Osteoblast (primary cell): ENCODE measurements around the gene OAT. TPM values are rescaled to one million over a fixed set of nuclear protein-coding genes. Genes with fewer than 3 reads are reported as not detected.

Experiments
- DNase-seq: peaks from one replicate; pipeline ENCODE4 v3.0.0; 2011; ENCODE audit warnings: low spot score, mixed read lengths; ENCODE audit not compliant: insufficient read length; ENCODE audit errors: missing footprints
- H2AFZ ChIP-seq: 2 replicates; pipeline ENCODE4 v1.6.0; 2011; ENCODE audit warnings: mild to moderate bottlenecking, low read length
- H3K27ac ChIP-seq: 2 replicates; pipeline ENCODE4 v1.5.1; 2011; ENCODE audit warnings: mild to moderate bottlenecking, low read depth, low read length, moderate library complexity
- H3K27me3 ChIP-seq: 2 replicates; pipeline ENCODE4 v1.6.0; 2012; ENCODE audit warnings: mild to moderate bottlenecking, control low read depth, inconsistent platforms, low read length, moderate library complexity; ENCODE audit not compliant: insufficient read depth
- H3K36me3 ChIP-seq: 2 replicates; pipeline ENCODE4 v1.5.1; 2011; ENCODE audit warnings: mild to moderate bottlenecking, low read length, control low read depth, moderate library complexity; ENCODE audit not compliant: insufficient read depth
- H3K4me1 ChIP-seq: 2 replicates; pipeline ENCODE4 v1.5.1; 2011; ENCODE audit warnings: mild to moderate bottlenecking, low read length, control low read depth, moderate library complexity; ENCODE audit not compliant: insufficient read depth
- H3K4me2 ChIP-seq: 2 replicates; pipeline ENCODE4 v1.6.0; 2011; ENCODE audit warnings: mild to moderate bottlenecking, low read length; ENCODE audit not compliant: insufficient read depth
- H3K4me3 ChIP-seq: fragments of 200-600 bp; sonication (generic); 3 replicates; pipeline ENCODE4 v1.5.1; 2012; ENCODE audit warnings: mild to moderate bottlenecking, low read length, inconsistent platforms; ENCODE audit not compliant: insufficient read depth
- H3K79me2 ChIP-seq: 2 replicates; pipeline ENCODE4 v1.6.0; 2012; ENCODE audit warnings: mild to moderate bottlenecking, low read length, control low read depth, inconsistent platforms; ENCODE audit not compliant: insufficient read depth
- H3K9me3 ChIP-seq: 2 replicates; pipeline ENCODE4 v1.5.1; 2011; ENCODE audit warnings: low read depth, low read length, control low read depth
- H4K20me1 ChIP-seq: 2 replicates; pipeline ENCODE4 v1.6.0; 2012; ENCODE audit warnings: mild to moderate bottlenecking, low read length, control low read depth; ENCODE audit not compliant: insufficient read depth
- CTCF ChIP-seq: IDR thresholded peaks from 2 replicates; pipeline ENCODE4 v1.5.1; 2011; ENCODE audit warnings: mild to moderate bottlenecking, low read depth, low read length, moderate library complexity; ENCODE audit errors: extremely low read depth
- total RNA-seq: library from RNA; depleted of rRNA; stranded (reverse); fragments of >200 nt; gene quantifications from 2 replicates; pipeline ENCODE4 v1.2.3, GENCODE V29; 2012

The OAT gene
- total RNA-seq, 1 donor = 202 TPM

DNA sequence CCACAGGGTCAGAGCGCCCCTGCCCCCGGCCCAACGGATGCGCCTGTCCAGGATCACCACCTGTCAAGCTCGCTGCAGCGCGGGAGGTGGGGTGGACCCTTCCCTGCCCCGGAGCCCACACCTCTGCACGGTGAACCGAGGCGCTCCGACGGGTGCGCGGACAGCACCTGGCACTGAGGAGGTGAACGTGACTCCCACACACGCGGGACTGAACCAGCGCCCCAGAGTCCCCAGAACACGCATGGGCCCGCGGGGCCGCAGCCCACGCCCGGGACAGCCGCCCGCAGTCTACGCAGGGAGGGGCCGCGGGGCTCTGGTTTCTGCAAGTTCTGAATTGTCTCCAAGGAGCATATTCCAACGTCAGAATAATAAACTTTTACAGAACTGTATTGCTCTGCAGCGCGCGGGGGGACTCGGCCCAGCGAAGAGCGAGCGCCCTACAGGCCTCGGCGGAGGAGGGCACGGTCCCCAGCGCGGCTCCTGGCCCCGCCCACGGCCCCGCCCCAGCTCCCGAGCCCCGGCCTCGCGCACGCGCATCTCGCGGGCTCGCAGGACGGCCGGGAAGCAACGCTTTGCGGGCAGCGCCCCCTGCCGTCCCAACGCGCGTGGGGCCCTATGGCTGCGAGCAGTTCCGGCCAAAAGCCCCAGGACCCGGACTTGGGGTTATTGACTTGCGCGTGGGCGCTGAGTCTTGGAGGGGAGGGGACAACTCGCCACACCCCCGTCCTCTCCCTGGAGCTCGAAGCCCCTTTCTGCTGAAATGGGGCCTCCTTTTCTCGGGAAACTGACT, 29.7 kb downstream of the OAT start:
- Histone ChIP-seq H2AFZ (peak overlapping the region; percentile 77), H3K79me2 (no peaks in the 10 kb centered on the region), H3K36me3 (no peaks in the 10 kb centered on the region), H3K4me1 (peaks cover 4% of the 10 kb centered on the region), H3K27ac (no peak overlapping the region), H4K20me1 (no peaks in the 10 kb centered on the region), H3K4me3 (peak overlapping the region; percentile 68), H3K4me2 (peak overlapping the region; percentile 80), H3K9me3 (no peaks in the 10 kb centered on the region), H3K27me3 (no peaks in the 10 kb centered on the region)
- DNase-seq = peak; percentile 100
- TF ChIP-seq CTCF = peak; percentile 77

GRCh38 chr10:124388476-124388822, 30.3 kb downstream of the OAT start:
- Histone ChIP-seq H3K4me2 (peak overlapping the region; percentile 80), H2AFZ (peak overlapping the region; percentile 77)

GRCh38 chr10:124387078-124387874, 31.4 kb downstream of the OAT start:
- H3K27me3 ChIP-seq = no peaks in the 10 kb centered on the region
- no peak overlapping the region for H3K4me2 ChIP-seq
- no peaks in the 10 kb centered on the region for H3K36me3 ChIP-seq

More at GRCh38 chr10:124388476-124388822, 30.3 kb downstream of the OAT start:
- Histone ChIP-seq H3K9me3 (no peaks in the 10 kb centered on the region), H3K36me3 (no peaks in the 10 kb centered on the region), H3K79me2 (no peaks in the 10 kb centered on the region), H3K27ac (no peak overlapping the region), H4K20me1 (no peaks in the 10 kb centered on the region), H3K4me1 (peaks cover 4% of the 10 kb centered on the region), H3K4me3 (peak overlapping the region; percentile 68), H3K27me3 (no peaks in the 10 kb centered on the region)
- TF ChIP-seq CTCF = no peak
- peak; percentile 81 for DNase-seq

More at GRCh38 chr10:124387078-124387874, 31.4 kb downstream of the OAT start:
- H4K20me1 ChIP-seq = no peaks in the 10 kb centered on the region
- no peak overlapping the region for H3K4me3 ChIP-seq
- no peak overlapping the region for H3K27ac ChIP-seq
- TF ChIP-seq CTCF = peak; percentile 9
- no peaks in the 10 kb centered on the region for H3K79me2 ChIP-seq
- peak; percentile 70 for DNase-seq
- H3K4me1 ChIP-seq = peaks cover 4% of the 10 kb centered on the region
- H3K9me3 ChIP-seq = no peaks in the 10 kb centered on the region
- no peak overlapping the region for H2AFZ ChIP-seq
